Adipocyte (in vitro differentiated cells): ENCODE data around the gene ARAP2.

Experiments
- DNase-seq: peaks from one replicate; pipeline ENCODE4 v3.0.0-alpha.2; 2015; ENCODE audit warnings: low read depth
- H3K27me3 ChIP-seq: replicated peaks from 2 replicates; pipeline ENCODE4 v1.7.0; 2013; ENCODE audit warnings: mild to moderate bottlenecking, low read length, moderate library complexity; ENCODE audit not compliant: control insufficient read depth, insufficient read depth
- H3K36me3 ChIP-seq: 2 replicates; pipeline ENCODE4 v1.7.0; 2013; ENCODE audit warnings: low read length, mild to moderate bottlenecking, moderate library complexity; ENCODE audit not compliant: control insufficient read depth, insufficient read depth, severe bottlenecking
- H3K4me1 ChIP-seq: 2 replicates; pipeline ENCODE4 v1.7.0; 2013; ENCODE audit warnings: mild to moderate bottlenecking, low read length, moderate library complexity; ENCODE audit not compliant: control insufficient read depth, insufficient read depth
- H3K4me3 ChIP-seq: 2 replicates; pipeline ENCODE4 v1.7.0; 2013; ENCODE audit warnings: mild to moderate bottlenecking, low read length, moderate library complexity
- H3K9ac ChIP-seq: 2 replicates; pipeline ENCODE4 v1.7.0; 2013; ENCODE audit warnings: mild to moderate bottlenecking, low read length, moderate library complexity
- H3K9me3 ChIP-seq: 2 replicates; pipeline ENCODE4 v1.7.0; 2013; ENCODE audit warnings: mild to moderate bottlenecking, low read length, moderate library complexity; ENCODE audit not compliant: control insufficient read depth

ARAP2 gene, protein sequence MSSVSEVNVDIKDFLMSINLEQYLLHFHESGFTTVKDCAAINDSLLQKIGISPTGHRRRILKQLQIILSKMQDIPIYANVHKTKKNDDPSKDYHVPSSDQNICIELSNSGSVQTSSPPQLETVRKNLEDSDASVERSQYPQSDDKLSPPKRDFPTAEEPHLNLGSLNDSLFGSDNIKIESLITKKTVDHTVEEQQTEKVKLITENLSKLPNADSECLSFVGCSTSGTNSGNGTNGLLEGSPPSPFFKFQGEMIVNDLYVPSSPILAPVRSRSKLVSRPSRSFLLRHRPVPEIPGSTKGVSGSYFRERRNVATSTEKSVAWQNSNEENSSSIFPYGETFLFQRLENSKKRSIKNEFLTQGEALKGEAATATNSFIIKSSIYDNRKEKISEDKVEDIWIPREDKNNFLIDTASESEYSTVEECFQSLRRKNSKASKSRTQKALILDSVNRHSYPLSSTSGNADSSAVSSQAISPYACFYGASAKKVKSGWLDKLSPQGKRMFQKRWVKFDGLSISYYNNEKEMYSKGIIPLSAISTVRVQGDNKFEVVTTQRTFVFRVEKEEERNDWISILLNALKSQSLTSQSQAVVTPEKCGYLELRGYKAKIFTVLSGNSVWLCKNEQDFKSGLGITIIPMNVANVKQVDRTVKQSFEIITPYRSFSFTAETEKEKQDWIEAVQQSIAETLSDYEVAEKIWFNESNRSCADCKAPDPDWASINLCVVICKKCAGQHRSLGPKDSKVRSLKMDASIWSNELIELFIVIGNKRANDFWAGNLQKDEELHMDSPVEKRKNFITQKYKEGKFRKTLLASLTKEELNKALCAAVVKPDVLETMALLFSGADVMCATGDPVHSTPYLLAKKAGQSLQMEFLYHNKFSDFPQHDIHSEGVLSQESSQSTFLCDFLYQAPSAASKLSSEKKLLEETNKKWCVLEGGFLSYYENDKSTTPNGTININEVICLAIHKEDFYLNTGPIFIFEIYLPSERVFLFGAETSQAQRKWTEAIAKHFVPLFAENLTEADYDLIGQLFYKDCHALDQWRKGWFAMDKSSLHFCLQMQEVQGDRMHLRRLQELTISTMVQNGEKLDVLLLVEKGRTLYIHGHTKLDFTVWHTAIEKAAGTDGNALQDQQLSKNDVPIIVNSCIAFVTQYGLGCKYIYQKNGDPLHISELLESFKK (N-terminal part only)

DNA sequence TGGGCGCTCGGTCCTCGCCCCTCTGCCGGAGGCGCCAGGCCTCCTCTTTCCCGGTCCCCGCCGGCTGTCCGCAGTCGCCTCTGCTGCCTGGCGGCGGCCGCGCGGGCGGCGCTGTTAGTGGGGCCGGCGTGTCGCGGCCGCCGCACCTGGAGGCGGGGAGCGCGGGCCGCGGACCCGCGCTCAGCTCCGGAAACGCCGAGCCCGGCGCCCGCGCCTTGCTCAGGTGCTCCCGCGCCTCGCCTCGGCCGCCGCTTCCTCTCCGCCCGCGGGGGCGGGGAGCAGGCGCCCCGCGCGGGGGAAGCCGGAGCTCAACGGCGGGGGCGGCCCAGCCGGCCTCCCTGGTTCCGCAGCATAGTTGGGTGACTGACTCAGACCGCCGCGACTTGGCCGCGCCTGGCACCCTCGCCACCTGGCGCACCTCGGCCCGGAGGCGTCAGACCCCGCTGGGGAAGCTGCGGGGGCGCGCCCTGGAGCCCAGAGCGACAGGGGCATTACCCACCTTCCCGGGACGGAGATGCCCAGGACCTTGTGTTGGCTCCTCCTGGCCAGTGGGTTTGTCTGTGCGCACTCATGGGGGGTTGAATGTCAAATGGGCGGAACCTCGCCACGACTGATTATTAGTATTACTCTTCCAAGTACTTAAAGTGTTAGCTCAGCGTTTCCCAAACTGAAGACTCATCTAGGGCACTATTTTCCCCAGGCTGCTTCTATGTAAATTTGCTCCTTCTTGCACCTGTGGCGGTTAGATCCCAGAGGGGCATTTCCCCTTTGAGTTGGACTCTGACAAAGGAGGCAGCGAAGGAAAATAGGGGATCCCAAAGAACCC is at the start of gene ARAP2:
TSS of gene ARAP2 (minus strand) at position 258 of the 826 bp plus-strand sequence. CDS start 15,028 bp downstream, outside the sequence.
- H3K4me3 ChIP-seq, result peak within 1 kb of the TSS; percentile 77
- H3K4me1 ChIP-seq, result no peaks in the 10 kb centered on the region
- H3K36me3 ChIP-seq, result no peaks in the 10 kb centered on the region
- H3K9ac ChIP-seq, result no peak within 1 kb of the TSS
- peaks cover 29% of the 10 kb centered on the region for H3K27me3 ChIP-seq
- DNase-seq, result peak; percentile 9
- no peaks in the 10 kb centered on the region for H3K9me3 ChIP-seq

DNA sequence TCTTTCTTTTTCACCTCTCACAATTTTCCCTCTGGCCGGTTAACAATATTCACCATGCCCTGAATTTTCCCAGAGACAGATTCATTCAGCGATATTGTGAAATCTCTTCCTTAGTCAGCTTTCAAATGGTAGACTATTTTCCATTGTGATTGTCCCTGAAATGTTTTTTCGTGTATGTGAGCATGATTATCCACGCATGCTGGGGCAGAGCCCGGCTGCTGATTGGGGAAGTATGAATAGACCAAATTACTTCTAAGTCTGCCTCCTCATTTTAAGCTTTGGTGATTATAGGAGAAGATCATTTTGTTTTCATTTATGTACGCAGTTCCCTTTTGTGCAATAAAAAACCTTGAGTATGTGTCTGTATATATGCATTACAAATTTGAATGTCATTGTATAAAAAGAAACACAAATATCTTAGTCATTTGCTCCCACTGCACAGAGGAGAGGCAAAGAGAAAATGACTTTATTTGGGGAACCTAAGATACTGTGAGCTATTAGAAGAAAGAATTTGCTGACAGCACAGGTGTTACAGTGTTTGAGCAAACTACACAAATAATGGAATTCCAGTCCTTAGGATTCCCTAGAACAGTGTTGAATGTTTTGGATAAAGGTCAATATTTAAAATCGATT is 48.4 kb upstream of the ARAP2 start:
- H3K9me3 ChIP-seq, result no peaks in the 10 kb centered on the region
- H3K9ac ChIP-seq, result no peak overlapping the region
- H3K4me3 ChIP-seq, result no peak overlapping the region
- H3K4me1 ChIP-seq, result no peaks in the 10 kb centered on the region
- H3K36me3 ChIP-seq, result no peaks in the 10 kb centered on the region
- no peak for DNase-seq
- no peaks in the 10 kb centered on the region for H3K27me3 ChIP-seq

DNA sequence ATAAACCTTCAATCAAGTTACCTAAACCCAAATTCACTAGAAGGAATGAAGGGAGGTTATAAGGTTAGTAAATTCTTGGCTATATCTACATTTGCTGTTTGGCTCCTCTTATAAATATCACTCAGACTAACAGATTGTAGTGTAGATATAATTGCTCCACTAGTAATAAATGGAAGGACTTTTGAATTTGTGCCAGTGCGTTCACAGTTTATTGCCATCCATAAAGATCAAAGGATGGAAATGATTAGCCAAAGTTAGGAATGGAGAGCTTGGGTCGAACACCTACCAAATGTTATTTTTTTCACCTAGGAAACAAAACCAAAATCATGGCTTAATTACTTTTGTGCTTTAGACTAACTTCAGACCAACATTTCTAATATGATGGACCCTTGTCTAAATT is 46.3 kb upstream of the ARAP2 start:
- H3K4me3 ChIP-seq, result no peak overlapping the region
- no peaks in the 10 kb centered on the region for H3K4me1 ChIP-seq
- H3K9ac ChIP-seq, result no peak overlapping the region
- DNase-seq, result no peak
- no peaks in the 10 kb centered on the region for H3K36me3 ChIP-seq
- H3K9me3 ChIP-seq, result no peaks in the 10 kb centered on the region
- no peaks in the 10 kb centered on the region for H3K27me3 ChIP-seq

- Histone ChIP-seq H3K4me1 (no peaks in the 10 kb centered on the region), H3K9me3 (no peaks in the 10 kb centered on the region), H3K4me3 (no peak overlapping the region), H3K27me3 (no peaks in the 10 kb centered on the region), H3K36me3 (no peaks in the 10 kb centered on the region), H3K9ac (no peak overlapping the region)
- DNase-seq, result no peak
Measured at GRCh38 chr4:36288731-36289426, 44.6 kb upstream of the ARAP2 start.

DNA sequence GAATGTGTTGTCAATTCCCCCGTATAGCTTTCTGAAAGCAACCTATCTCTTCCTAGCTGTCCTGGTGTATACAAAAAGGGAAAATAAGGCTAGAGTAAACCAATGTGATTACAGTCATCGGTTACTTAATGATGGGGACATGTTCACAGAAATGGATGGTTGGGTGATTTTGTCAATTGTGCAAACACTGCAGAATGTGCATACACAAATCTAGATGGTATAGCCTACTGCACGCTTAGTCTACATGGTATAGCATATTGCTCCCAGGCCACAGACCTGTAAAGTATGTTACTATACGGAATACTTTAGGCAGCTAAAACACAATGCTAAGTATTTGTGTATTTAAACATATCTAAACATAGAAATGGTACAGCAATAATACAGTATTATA is 42.2 kb upstream of the ARAP2 start:
- no peaks in the 10 kb centered on the region for H3K4me1 ChIP-seq
- no peaks in the 10 kb centered on the region for H3K27me3 ChIP-seq
- no peaks in the 10 kb centered on the region for H3K36me3 ChIP-seq
- H3K4me3 ChIP-seq, result no peak overlapping the region
- DNase-seq, result no peak
- H3K9ac ChIP-seq, result no peak overlapping the region
- H3K9me3 ChIP-seq, result no peaks in the 10 kb centered on the region

GRCh38 chr4:36285784-36286480 is 41.6 kb upstream of the ARAP2 start:
- no peaks in the 10 kb centered on the region for H3K27me3 ChIP-seq
- no peaks in the 10 kb centered on the region for H3K9me3 ChIP-seq
- no peak overlapping the region for H3K9ac ChIP-seq
- no peak overlapping the region for H3K4me3 ChIP-seq
- no peaks in the 10 kb centered on the region for H3K36me3 ChIP-seq
- H3K4me1 ChIP-seq, result no peaks in the 10 kb centered on the region
- DNase-seq, result no peak

DNA sequence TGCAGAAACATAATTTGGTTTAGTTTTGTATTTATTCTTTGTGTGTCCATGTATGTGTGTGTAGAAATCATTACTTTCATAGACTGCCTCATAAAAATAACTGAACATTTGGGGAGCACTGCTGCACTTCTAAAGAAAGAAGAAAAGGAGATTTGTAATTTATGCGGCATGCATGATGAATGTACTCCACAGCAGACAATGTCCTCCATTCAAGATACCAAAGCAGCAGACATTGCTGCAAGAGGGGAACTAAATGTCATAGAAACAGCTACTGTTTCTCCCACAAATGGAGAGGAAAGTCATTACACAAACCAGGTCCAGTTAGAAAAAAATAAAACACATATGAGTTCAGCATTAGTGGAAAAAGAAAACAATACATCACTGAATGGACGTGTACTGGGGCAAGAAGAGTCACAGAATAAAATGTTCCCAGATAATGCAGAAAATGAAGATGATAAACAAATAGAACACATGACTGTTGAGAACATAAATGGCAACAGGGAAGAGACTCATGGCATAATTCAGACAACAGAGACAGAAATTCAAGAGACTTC is 39.7 kb upstream of the ARAP2 start:
- Histone ChIP-seq H3K36me3 (no peaks in the 10 kb centered on the region), H3K27me3 (no peaks in the 10 kb centered on the region), H3K4me1 (no peaks in the 10 kb centered on the region), H3K9me3 (no peaks in the 10 kb centered on the region), H3K9ac (no peak overlapping the region), H3K4me3 (no peak overlapping the region)
- no peak for DNase-seq

DNA sequence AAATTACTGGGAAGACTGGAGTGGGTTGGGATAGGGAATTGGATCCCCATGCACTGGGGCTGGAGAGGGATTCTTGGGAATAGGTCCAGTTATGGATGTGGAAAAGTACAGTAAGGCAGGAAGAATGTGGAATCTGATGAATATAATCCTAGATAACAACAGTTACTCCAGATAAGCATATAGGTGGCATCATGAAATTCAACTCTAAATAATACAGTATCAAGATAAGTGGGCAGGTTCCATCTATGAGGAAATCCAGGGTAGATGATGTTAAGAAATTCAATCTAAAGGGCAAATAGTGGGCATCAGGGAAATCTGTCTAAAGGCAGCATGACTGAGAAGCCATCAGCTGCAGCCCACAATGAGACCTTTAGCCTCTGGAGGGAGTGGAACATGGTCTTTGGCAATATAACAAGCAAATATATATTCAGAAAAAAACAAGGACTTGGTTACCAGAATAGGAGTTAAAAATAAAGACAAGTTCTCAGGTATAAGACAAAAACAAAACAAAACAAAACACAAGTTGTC is 38.3 kb upstream of the ARAP2 start:
- Histone ChIP-seq H3K9ac (no peak overlapping the region), H3K9me3 (no peaks in the 10 kb centered on the region), H3K36me3 (no peaks in the 10 kb centered on the region), H3K27me3 (no peaks in the 10 kb centered on the region), H3K4me3 (no peak overlapping the region), H3K4me1 (no peaks in the 10 kb centered on the region)
- no peak for DNase-seq

- DNase-seq, result no peak
- no peak within 1 kb of the TSS for H3K4me3 ChIP-seq
- H3K9ac ChIP-seq, result no peak within 1 kb of the TSS
- H3K9me3 ChIP-seq, result no peaks in the 10 kb centered on the region
- no peaks in the 10 kb centered on the region for H3K36me3 ChIP-seq
- no peaks in the 10 kb centered on the region for H3K4me1 ChIP-seq
- no peaks in the 10 kb centered on the region for H3K27me3 ChIP-seq
Measured at GRCh38 chr4:36281384-36282106, 37.2 kb upstream of the ARAP2 start, which contains the start of gene DTHD1. TSS of gene DTHD1 (plus strand) at chr4:36281616. CDS start at chr4:36281759, 143 bp downstream.
